NOMO-1 treated with dmso at 0.1 percent for 144 hours (cell line): ENCODE data around the gene STUB1.

Source experiments
- DNase-seq: peaks from one replicate; lab custom pipeline; 2025; ENCODE audit not compliant: unreplicated experiment; lab: John Stamatoyannopoulos, UW

The STUB1 gene

GRCh38 chr16:693766-694165 lies 13.6 kb downstream of the STUB1 start:
- no peak for DNase-seq

GRCh38 chr16:694187-694862 lies 14.1 kb downstream of the STUB1 start:
- no peak for DNase-seq

GRCh38 chr16:694863-695354 lies 14.7 kb downstream of the STUB1 start:
- no peak for DNase-seq

GRCh38 chr16:695355-696089 lies 15.3 kb downstream of the STUB1 start:
- no peak for DNase-seq

- no peak for DNase-seq
Measured at GRCh38 chr16:698911-699671, 18.9 kb downstream of the STUB1 start.

GRCh38 chr16:700684-701584 lies 20.7 kb downstream of the STUB1 start:
- DNase-seq: no peak

GRCh38 chr16:702341-702740 lies 22.1 kb downstream of the STUB1 start:
- no peak for DNase-seq

GRCh38 chr16:703406-703805 lies 23.2 kb downstream of the STUB1 start:
- DNase-seq: no peak

GRCh38 chr16:704047-704446 lies 23.8 kb downstream of the STUB1 start:
- DNase-seq: no peak

GRCh38 chr16:704552-705380 lies 24.6 kb downstream of the STUB1 start:
- DNase-seq: no peak

GRCh38 chr16:705431-706188 lies 25.4 kb downstream of the STUB1 start, which contains the start of gene FBXL16:
TSS of gene FBXL16 (minus strand) at chr16:705801. CDS start at chr16:697405, 8,396 bp downstream.
- DNase-seq: no peak

- no peak for DNase-seq
Measured at GRCh38 chr16:706189-707061, 26.2 kb downstream of the STUB1 start.

GRCh38 chr16:707062-707538 lies 26.9 kb downstream of the STUB1 start:
- no peak for DNase-seq

- no peak for DNase-seq
Measured at GRCh38 chr16:708019-708418, 27.8 kb downstream of the STUB1 start.

GRCh38 chr16:708959-709358 lies 28.7 kb downstream of the STUB1 start:
- no peak for DNase-seq

- DNase-seq: no peak
Measured at GRCh38 chr16:709566-710499, 29.6 kb downstream of the STUB1 start.
